ENCODE data around the gene IRF3.
A peak's percentile ranks its signal among the peaks of the same experiment; 100 is the strongest.

The IRF3 gene

DNA sequence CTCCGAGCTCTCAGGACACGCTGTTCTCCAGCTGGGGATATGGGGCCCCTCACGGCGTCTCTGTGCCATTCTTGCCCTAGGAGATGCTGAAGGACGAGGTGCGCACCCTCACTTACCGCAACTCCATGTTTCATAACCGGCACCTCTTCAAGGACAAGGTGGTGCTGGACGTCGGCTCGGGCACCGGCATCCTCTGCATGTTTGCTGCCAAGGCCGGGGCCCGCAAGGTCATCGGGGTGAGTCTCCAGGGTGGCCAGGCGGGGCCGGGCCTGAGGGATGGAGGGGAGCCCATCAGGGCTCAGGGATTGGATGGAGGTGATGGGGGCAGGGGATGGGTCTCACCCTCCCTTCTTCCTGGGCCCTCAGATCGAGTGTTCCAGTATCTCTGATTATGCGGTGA lies 16.2 kb upstream of the IRF3 start:
- DNase-seq (ENCODE audit: extremely low read depth, insufficient read length): no peak
- TF ChIP-seq, protein P1, sequence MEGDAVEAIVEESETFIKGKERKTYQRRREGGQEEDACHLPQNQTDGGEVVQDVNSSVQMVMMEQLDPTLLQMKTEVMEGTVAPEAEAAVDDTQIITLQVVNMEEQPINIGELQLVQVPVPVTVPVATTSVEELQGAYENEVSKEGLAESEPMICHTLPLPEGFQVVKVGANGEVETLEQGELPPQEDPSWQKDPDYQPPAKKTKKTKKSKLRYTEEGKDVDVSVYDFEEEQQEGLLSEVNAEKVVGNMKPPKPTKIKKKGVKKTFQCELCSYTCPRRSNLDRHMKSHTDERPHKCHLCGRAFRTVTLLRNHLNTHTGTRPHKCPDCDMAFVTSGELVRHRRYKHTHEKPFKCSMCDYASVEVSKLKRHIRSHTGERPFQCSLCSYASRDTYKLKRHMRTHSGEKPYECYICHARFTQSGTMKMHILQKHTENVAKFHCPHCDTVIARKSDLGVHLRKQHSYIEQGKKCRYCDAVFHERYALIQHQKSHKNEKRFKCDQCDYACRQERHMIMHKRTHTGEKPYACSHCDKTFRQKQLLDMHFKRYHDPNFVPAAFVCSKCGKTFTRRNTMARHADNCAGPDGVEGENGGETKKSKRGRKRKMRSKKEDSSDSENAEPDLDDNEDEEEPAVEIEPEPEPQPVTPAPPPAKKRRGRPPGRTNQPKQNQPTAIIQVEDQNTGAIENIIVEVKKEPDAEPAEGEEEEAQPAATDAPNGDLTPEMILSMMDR (IDR thresholded peaks at IDR 0.05; ENCODE audit: insufficient read depth, low read length, poor library complexity, severe bottlenecking): no peak
- H3K27me3 ChIP-seq (replicated peaks; ENCODE audit: control insufficient read depth, insufficient read depth, low read length): no peaks in the 10 kb centered on the region
- H3K4me3 ChIP-seq (replicated peaks; ENCODE audit: low read depth, low read length): no peak overlapping the region
- H3K36me3 ChIP-seq (ENCODE audit: control insufficient read depth, insufficient read depth, low read length): peaks cover 30% of the 10 kb centered on the region

DNA sequence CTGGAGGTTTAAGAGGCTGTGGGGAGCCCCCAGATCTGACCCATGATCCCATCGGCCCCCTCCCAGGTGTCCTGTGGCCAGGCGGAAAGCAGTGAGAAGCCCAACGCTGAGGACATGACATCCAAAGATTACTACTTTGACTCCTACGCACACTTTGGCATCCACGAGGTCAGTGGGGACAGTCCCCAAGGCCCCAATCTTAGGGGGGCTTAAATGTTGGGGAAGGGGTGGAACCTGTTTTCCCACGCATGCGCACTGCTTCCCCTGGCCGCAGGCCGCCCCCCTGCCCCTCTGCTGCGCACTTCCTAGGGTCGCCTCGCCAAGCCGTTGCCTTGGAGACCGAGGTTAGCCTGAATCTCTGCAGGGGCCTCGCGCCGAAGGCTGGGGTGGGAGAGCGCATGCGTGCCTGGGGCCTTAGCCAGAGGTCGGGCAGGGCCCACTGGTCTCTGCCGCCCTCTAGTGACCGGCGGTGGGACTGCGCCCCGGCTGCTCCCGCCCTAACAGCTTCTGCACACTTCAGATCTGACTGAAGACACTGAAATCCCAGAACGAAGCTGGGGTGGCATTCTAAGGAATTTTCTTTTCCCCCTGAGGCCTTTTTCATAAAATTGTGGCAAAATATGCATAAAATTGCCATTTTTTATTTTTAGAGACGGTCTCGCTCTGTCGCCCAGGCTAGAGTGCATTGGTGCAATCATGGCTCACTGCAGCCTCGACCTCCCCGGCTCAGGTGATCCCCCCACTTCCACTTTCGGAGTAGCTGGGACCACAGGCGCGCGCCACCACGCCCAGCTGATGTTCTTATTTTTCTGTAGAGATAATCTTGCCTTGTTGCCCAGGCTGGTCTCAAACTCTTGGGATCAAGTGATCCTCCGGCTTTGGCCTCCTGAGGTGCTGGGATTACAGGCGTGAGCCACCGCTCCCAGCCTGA lies 15.0 kb upstream of the IRF3 start:
- peak overlapping the region; percentile 60 for H3K4me3 ChIP-seq (replicated peaks; ENCODE audit: low read depth, low read length)
- H3K36me3 ChIP-seq (ENCODE audit: control insufficient read depth, insufficient read depth, low read length): peaks cover 25% of the 10 kb centered on the region
- H3K27me3 ChIP-seq (replicated peaks; ENCODE audit: control insufficient read depth, insufficient read depth, low read length): no peaks in the 10 kb centered on the region
- peak; percentile 93 for DNase-seq (ENCODE audit: extremely low read depth, insufficient read length)
- TF ChIP-seq, protein P1 (IDR thresholded peaks at IDR 0.05; ENCODE audit: insufficient read depth, low read length, poor library complexity, severe bottlenecking): peak; percentile 100

DNA sequence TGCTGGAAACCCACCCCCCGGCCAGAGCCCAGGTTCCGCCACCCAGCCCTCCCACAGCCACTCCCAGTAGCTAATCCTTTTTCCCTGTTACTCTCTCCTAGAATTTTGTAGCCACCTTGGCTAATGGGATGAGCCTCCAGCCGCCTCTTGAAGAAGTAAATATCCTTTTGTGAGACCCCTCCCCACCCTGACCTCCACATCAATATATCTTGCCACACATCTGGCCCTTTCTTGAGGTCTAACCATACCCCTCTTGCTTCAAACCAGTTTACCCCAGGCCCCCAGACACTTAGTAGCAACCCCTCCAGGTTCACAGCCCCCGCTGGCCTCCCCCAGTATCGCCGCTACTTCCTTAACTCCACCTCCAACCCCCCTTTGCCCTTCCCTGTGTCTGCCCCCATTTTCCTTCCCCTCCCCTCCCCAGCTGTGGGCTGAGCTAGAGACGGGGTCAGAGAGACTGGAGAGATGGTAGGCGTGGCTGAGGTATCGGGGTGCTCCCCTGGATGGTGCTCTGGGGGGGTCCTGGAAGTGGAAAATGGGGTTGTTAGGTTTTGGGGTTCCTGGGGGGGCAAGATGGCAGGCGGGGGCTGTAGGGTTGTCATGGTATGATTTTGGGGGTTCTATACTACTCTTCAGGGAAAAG lies 14.2 kb upstream of the IRF3 start:
- TF ChIP-seq, protein P1 (IDR thresholded peaks at IDR 0.05; ENCODE audit: insufficient read depth, low read length, poor library complexity, severe bottlenecking): no peak
- peaks cover 21% of the 10 kb centered on the region for H3K36me3 ChIP-seq (ENCODE audit: control insufficient read depth, insufficient read depth, low read length)
- no peaks in the 10 kb centered on the region for H3K27me3 ChIP-seq (replicated peaks; ENCODE audit: control insufficient read depth, insufficient read depth, low read length)
- no peak for DNase-seq (ENCODE audit: extremely low read depth, insufficient read length)
- H3K4me3 ChIP-seq (replicated peaks; ENCODE audit: low read depth, low read length): peak overlapping the region; percentile 60

DNA sequence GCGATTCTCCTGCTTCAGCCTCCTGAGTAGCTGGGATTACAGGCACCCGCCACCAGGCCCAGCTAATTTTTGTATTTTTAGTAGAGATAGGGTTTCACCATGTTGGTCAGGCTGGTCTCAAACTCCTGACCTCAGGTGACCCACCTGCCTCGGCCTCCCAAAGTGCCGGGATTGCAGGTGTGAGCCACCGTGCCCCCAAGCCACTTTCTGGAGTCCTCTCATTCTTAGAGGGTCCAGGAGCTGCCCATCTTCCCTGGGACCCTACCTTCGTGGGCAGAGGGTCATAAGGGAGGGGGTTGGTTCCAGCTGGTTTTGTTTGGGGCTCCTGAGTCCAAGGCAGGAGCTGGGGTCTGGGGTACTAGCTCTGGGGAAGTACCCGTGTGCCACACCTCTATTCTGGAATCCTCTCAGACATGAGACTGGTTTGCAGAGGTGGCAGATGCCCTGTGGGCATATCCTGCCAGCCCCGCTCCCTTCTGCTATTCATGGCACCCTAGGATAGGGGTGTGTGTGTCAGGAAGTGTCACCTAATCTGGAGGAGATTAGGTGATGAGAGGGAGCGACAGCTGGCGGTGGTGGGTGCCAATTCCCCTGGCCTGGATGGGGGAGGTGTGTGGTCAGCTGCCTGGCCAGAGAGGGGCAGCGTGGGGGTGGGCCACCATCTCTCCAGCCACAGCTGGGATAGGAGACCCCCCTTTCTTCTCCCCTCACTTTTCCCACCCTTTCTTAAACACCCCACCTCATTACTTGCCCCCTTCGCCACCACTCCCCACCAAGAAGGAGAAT lies 13.5 kb upstream of the IRF3 start:
- Histone ChIP-seq H3K36me3 (ENCODE audit: control insufficient read depth, insufficient read depth, low read length) (peaks cover 17% of the 10 kb centered on the region), H3K4me3 (replicated peaks; ENCODE audit: low read depth, low read length) (peak overlapping the region; percentile 60), H3K27me3 (replicated peaks; ENCODE audit: control insufficient read depth, insufficient read depth, low read length) (no peaks in the 10 kb centered on the region)
- no peak for DNase-seq (ENCODE audit: extremely low read depth, insufficient read length)
- TF ChIP-seq, protein P1 (IDR thresholded peaks at IDR 0.05; ENCODE audit: insufficient read depth, low read length, poor library complexity, severe bottlenecking): no peak

DNA sequence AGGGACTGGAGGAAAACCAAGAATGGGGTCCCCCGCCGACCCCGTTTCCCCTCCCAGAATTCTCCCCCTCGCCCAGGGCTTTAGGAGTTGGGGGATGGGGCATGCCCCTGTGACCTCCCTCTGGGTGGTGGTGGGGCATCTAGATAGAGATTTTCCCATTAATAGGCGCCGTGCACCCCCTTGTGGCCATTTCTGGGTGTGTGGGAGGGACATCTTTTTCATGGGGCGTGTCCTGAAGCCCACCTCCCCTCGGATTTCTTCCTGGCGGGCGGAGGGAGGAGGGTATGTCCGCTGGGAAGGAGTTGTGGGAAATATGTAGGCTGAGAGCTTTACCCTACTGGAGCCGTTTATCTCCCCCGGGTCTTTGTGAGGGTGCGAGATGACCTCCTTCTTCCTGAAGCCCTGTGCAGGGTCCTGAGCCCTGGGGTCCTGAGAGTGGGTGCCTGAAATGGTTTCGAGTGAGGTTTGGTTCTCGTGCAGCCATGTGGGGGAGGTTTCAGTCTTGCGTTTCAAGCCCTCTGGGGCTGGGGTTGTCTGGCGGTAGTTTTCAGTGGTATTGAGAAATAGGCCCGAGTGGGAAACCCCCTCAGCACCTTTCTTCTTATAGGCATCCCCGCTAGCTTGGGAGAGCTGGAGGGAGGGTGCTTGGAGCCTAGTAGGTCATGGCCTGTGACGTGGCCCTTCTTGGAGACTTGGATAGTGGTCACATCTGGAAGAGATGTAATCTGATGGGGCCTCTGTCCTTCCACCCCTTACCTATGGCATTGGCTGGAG lies 12.4 kb upstream of the IRF3 start:
- H3K36me3 ChIP-seq (ENCODE audit: control insufficient read depth, insufficient read depth, low read length): peaks cover 11% of the 10 kb centered on the region
- peak overlapping the region; percentile 99 for H3K4me3 ChIP-seq (replicated peaks; ENCODE audit: low read depth, low read length)
- DNase-seq (ENCODE audit: extremely low read depth, insufficient read length): peak; percentile 74
- H3K27me3 ChIP-seq (replicated peaks; ENCODE audit: control insufficient read depth, insufficient read depth, low read length): no peaks in the 10 kb centered on the region
- TF ChIP-seq, protein P1 (IDR thresholded peaks at IDR 0.05; ENCODE audit: insufficient read depth, low read length, poor library complexity, severe bottlenecking): peak; percentile 61
